ENCODE data around the gene ACR.

DNA sequence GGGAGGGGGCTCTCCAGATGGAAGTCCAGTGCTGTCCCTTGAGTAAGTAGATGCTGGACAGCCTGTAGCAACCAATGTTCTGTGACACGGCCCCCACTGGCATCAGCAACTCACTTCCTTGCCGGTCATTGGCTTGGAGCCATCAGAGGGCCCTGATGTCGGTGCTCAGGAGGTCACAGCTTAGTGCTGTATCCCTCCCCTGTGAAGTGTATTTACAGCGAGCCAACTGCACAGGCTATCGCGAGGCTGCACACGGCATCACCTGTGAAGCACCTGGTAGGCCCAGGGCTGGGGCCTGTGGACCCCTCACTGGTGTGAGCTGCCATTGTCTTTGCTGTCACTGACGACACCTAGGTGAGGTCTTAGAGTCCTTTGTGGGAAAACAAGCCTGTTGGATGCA is 13.4 kb upstream of the ACR start:
- TF ChIP-seq EZH2phosphoT487 (IDR thresholded peaks at IDR 0.05; ENCODE audit: insufficient read depth, low read depth) (no peak), EZH2 (IDR thresholded peaks at IDR 0.05; ENCODE audit: insufficient read depth, poor library complexity, severe bottlenecking) (no peak)
